Neuron (in vitro differentiated cells): ENCODE data around the gene SGCD.

ENCODE experiments used
- H2AFZ ChIP-seq: one replicate; pipeline ENCODE4 v1.6.1; 2013; ENCODE audit warnings: low read depth, mild to moderate bottlenecking, inconsistent platforms, low read length, moderate library complexity
- H3K27me3 ChIP-seq: one replicate; pipeline ENCODE4 v1.6.1; 2013; ENCODE audit warnings: low read length; ENCODE audit not compliant: insufficient read depth
- H3K36me3 ChIP-seq: one replicate; pipeline ENCODE4 v1.6.1; 2013; ENCODE audit warnings: low read length; ENCODE audit not compliant: insufficient read depth
- H3K4me1 ChIP-seq: one replicate; pipeline ENCODE4 v1.6.1; 2013; ENCODE audit warnings: low read length; ENCODE audit not compliant: insufficient read depth
- H3K4me3 ChIP-seq: 2 replicates; pipeline ENCODE4 v1.5.1; 2013; ENCODE audit warnings: mild to moderate bottlenecking, low read length, moderate library complexity
- H3K9me3 ChIP-seq: one replicate; pipeline ENCODE4 v1.6.1; 2013; ENCODE audit warnings: low read length

The SGCD gene

GRCh38 chr5:156419661-156420060 lies 92.7 kb downstream of the SGCD start:
- H3K36me3 ChIP-seq, result no peaks in the 10 kb centered on the region
- H3K4me1 ChIP-seq, result no peaks in the 10 kb centered on the region
- H3K4me3 ChIP-seq, result no peak overlapping the region
- H3K9me3 ChIP-seq, result no peaks in the 10 kb centered on the region
- H2AFZ ChIP-seq, result no peak overlapping the region
- H3K27me3 ChIP-seq, result no peaks in the 10 kb centered on the region

GRCh38 chr5:156420665-156421064 lies 93.7 kb downstream of the SGCD start:
- Histone ChIP-seq H3K36me3 (no peaks in the 10 kb centered on the region), H3K9me3 (no peaks in the 10 kb centered on the region), H3K4me3 (no peak overlapping the region), H2AFZ (no peak overlapping the region), H3K4me1 (no peaks in the 10 kb centered on the region), H3K27me3 (no peaks in the 10 kb centered on the region)

DNA sequence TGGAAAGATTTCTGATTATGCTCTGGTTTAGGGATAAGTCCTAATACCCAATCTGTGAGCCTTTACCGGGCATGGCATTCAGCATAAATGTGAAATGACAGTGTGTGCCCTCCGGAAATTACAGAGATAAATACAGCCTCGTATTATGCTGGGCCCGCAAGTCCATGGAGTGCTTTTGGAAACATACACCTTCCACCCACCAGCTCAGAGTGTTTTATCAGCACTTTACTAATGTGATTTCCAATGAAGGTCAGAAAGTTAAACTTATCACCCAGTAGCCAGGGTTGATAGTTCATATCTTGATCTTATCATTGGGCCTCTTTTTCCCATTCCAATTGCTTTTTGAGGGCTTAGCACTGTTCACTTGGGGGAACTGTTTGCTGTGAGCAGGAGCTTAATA lies 94.8 kb downstream of the SGCD start:
- Histone ChIP-seq H3K27me3 (no peaks in the 10 kb centered on the region), H3K4me1 (no peaks in the 10 kb centered on the region), H2AFZ (no peak overlapping the region), H3K4me3 (no peak overlapping the region), H3K36me3 (no peaks in the 10 kb centered on the region), H3K9me3 (no peaks in the 10 kb centered on the region)

- Histone ChIP-seq H3K9me3 (no peaks in the 10 kb centered on the region), H3K27me3 (no peaks in the 10 kb centered on the region), H3K4me3 (no peak overlapping the region), H2AFZ (no peak overlapping the region), H3K36me3 (no peaks in the 10 kb centered on the region), H3K4me1 (no peaks in the 10 kb centered on the region)
These were observed 96.6 kb downstream of the SGCD start for GRCh38 chr5:156423597-156423996.

DNA sequence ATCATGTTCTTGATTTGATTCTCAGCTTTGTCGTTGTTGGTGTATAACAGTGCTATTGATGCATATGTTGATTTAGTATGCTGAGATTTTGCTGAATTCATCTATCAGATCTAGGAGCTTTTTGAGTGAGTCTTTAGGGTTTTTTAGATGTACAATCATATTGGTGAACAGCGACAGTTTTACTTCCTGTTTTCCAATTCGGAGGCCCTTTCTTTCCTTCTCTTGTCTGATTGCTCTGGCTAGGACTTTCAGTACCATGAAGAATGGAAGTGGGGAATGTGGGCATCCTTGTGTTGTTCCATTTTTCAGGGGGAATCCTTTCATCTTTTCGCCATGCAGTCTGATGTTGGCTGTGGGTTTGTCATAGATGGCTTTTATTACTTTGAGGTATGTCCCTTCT lies 100.4 kb downstream of the SGCD start:
- Histone ChIP-seq H3K4me3 (no peak overlapping the region), H3K4me1 (no peaks in the 10 kb centered on the region), H3K9me3 (no peaks in the 10 kb centered on the region), H3K36me3 (no peaks in the 10 kb centered on the region), H3K27me3 (no peaks in the 10 kb centered on the region), H2AFZ (no peak overlapping the region)

DNA sequence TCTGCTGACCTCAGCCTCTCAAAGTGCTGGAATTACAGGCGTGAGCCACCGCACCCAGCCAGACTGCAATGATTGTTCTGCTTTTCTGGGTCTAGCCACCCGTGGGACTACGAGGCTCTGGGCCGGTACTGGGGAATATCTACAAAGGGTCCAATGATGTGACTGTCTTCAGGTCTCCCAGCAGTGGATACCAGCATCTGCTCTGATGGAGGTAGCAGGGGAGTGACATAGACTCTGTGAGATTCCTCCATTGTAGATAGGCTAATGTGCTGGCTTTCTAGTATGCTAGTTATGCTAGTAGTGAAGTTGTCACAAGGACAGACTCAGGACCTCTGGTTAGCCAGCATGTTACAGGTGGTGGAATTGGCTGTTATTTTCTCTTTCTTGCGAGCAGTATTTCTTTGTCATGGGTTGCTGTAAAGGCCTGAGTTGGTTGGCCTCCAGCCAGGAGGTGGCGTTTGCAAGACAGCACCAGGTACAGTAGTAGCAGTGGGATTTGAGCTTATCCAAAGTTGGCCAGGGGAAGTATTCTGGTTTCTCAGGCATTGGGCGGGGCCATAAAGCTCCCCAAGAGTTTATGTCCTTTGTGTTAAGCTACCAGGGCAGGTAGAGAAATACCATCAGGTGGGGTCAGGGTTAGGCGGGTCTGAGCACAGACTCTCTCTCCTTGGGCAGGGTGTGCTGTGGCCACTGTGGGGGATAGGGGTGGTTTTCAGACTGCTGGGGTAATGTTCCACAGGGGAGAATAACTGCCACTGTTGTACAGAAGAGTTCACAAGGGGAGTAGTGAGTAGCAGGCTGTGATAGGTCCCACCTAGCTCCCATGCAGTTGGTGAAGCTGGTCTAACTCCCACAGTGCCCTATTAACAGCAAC lies 105.2 kb downstream of the SGCD start:
- no peaks in the 10 kb centered on the region for H3K4me1 ChIP-seq

GRCh38 chr5:156432830-156433105 lies 105.8 kb downstream of the SGCD start:
- no peaks in the 10 kb centered on the region for H3K27me3 ChIP-seq
- H3K36me3 ChIP-seq, result no peaks in the 10 kb centered on the region
- no peak overlapping the region for H2AFZ ChIP-seq
- no peak overlapping the region for H3K4me3 ChIP-seq
- H3K4me1 ChIP-seq, result no peaks in the 10 kb centered on the region
- no peaks in the 10 kb centered on the region for H3K9me3 ChIP-seq

More for the DNA sequence above, 105.2 kb downstream of the SGCD start:
- Histone ChIP-seq H3K27me3 (no peaks in the 10 kb centered on the region), H2AFZ (no peak overlapping the region), H3K9me3 (no peaks in the 10 kb centered on the region), H3K36me3 (no peaks in the 10 kb centered on the region), H3K4me3 (no peak overlapping the region)

DNA sequence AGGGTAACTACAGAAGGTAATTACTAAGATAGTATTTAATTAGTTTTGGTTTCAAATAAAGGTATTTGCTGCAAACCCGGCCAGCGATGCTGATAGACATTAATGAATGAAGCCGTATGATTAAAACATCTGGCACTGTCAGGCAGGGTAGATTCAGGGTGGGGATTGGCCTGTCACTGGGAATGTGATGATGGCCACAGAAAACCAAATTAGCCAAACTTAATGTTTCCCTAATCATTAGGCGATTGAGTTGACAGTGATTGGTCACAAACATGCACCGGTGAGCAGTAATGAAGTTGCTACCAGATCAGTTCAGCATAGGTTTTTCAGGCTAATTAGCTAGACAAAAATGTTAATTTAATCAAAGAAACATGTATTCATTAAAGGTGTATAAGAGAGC lies 107.5 kb downstream of the SGCD start:
- Histone ChIP-seq H3K27me3 (peaks cover 2% of the 10 kb centered on the region), H3K36me3 (no peaks in the 10 kb centered on the region), H3K4me3 (no peak overlapping the region), H3K9me3 (no peaks in the 10 kb centered on the region), H3K4me1 (no peaks in the 10 kb centered on the region), H2AFZ (no peak overlapping the region)

DNA sequence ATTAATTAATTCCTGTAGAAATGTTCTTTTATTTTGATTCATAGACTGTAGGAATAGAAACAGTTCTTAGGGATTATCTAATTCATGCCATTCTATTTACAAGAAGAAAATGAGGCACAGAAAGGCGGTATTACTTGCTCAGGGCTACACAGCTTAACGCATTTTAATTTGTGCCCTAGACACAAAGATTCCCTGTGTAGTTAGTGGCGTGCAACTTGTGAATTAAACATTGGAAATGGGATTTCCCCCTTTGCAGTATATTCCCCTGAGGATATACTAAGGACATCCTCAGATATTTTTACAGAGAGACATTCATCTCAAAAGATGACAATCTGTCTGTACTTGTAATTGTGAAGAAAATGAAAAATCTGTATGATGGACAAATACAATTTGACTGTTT lies 108.1 kb downstream of the SGCD start:
- H2AFZ ChIP-seq, result no peak overlapping the region
- H3K4me1 ChIP-seq, result no peaks in the 10 kb centered on the region
- no peaks in the 10 kb centered on the region for H3K36me3 ChIP-seq
- H3K9me3 ChIP-seq, result no peaks in the 10 kb centered on the region
- no peak overlapping the region for H3K4me3 ChIP-seq
- peaks cover 2% of the 10 kb centered on the region for H3K27me3 ChIP-seq

DNA sequence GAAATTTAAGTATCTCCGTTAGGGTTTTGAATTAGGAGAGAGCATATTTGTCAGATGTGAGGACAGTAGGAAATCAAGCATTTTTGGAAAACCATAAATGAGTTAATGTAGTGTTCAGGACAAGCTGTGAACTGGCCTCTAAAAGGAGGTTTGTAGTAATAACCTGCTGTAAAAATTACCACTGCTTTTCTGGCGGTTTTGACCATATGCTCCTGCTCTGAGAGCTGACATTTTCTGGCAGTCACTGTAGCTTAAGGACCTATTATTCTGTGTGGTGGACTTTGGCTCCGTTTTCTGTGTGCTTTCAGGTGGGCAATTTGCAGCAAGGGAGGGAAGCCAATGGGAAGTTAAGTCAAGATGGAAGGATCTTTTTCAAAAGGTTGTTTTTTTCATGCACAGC lies 111.1 kb downstream of the SGCD start:
- Histone ChIP-seq H3K9me3 (no peaks in the 10 kb centered on the region), H2AFZ (no peak overlapping the region), H3K36me3 (no peaks in the 10 kb centered on the region), H3K4me3 (no peak overlapping the region), H3K27me3 (peaks cover 2% of the 10 kb centered on the region), H3K4me1 (no peaks in the 10 kb centered on the region)

DNA sequence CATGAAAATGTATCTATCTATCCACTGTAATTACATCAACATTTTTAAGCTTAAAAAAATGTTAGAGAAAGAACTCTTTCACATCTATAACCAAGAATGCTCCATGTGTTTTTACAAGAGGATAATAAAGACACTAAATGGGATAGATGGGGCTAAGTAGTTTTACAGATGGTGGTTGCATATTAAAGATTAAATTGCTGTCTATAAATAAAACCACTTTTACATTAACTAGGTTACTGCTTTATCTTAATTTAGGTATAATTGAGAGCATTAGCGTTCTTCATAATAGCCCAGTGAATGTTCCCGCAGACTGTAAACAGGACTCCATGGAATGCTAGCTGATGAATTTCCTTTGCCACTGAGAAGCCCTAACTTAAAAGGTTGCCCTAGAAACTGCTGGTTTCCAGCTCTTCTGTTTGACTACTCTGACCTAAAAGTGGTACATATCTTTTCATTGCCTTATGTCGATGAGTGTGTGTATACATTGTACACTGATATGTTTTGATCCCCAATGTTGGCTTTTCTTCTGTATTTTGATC lies 117.9 kb downstream of the SGCD start:
- H3K9me3 ChIP-seq, result no peaks in the 10 kb centered on the region
- no peak overlapping the region for H3K4me3 ChIP-seq
- H3K4me1 ChIP-seq, result no peaks in the 10 kb centered on the region
- H3K36me3 ChIP-seq, result no peaks in the 10 kb centered on the region
- no peaks in the 10 kb centered on the region for H3K27me3 ChIP-seq
- no peak overlapping the region for H2AFZ ChIP-seq

DNA sequence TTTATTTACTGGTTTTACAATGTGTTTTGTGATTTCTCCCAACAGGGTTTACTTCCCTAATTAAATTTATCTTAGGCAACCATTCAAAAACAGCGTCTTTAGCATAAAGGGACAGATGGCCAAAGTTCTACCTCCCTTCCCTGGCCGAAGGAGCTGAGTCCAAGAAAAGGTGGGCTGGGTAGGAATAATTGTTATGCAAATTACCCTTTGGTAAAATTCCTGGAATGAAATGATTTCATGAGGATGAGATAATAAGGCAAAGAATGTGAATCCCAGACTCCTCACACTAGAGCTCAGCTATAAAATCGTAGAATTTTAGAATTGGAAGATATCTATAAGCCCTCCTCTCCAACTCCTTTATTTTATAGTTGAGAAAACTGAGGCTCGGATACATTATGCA lies 119.6 kb downstream of the SGCD start:
- H3K27me3 ChIP-seq, result no peaks in the 10 kb centered on the region
- H3K4me3 ChIP-seq, result no peak overlapping the region
- no peak overlapping the region for H2AFZ ChIP-seq
- no peaks in the 10 kb centered on the region for H3K4me1 ChIP-seq
- H3K9me3 ChIP-seq, result no peaks in the 10 kb centered on the region
- H3K36me3 ChIP-seq, result no peaks in the 10 kb centered on the region

- no peaks in the 10 kb centered on the region for H3K36me3 ChIP-seq
- no peaks in the 10 kb centered on the region for H3K9me3 ChIP-seq
- H3K4me3 ChIP-seq, result no peak overlapping the region
These were observed 123.8 kb downstream of the SGCD start for GRCh38 chr5:156450778-156451177.

DNA sequence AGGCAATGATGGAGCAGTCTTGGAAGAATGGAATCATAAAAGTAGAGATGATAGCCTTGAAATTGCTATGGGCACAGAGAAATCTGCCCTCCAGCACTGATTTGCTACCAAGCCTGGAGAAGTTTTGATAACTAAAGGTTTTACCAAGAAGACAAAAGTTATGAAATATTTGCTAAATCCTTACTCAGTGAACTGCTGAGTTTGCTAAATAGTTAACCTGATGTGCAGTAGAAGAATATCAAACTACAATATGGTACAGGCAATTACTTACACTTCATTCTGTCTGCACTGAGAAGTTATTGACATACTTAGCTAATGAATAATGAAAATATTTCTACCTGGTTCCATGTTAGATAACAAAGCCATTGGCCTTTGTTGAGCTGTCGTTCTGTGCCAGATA lies 124.5 kb downstream of the SGCD start:
- Histone ChIP-seq H3K27me3 (no peaks in the 10 kb centered on the region), H3K4me3 (no peak overlapping the region), H3K36me3 (no peaks in the 10 kb centered on the region), H2AFZ (no peak overlapping the region), H3K4me1 (no peaks in the 10 kb centered on the region), H3K9me3 (no peaks in the 10 kb centered on the region)

More at GRCh38 chr5:156450778-156451177, 123.8 kb downstream of the SGCD start:
- Histone ChIP-seq H3K27me3 (no peaks in the 10 kb centered on the region), H3K4me1 (no peaks in the 10 kb centered on the region), H2AFZ (no peak overlapping the region)
